HEK293T (cell line): ENCODE data around the gene PLRG1.

Experiments
- BHLHE40 ChIP-seq: fragments of 450-650 bp; IDR thresholded peaks from 2 replicates; pipeline ENCODE4 v1.6.1; 2016; ENCODE audit warnings: mild to moderate bottlenecking, moderate library complexity, borderline replicate concordance
- CTBP1 ChIP-seq: fragments of 450-650 bp; IDR thresholded peaks from 2 replicates; pipeline ENCODE4 v1.6.1; 2016; ENCODE audit warnings: borderline replicate concordance
- ZNF384 ChIP-seq: fragments of 450-650 bp; IDR thresholded peaks from 2 replicates; pipeline ENCODE4 v1.6.1; 2016

DNA sequence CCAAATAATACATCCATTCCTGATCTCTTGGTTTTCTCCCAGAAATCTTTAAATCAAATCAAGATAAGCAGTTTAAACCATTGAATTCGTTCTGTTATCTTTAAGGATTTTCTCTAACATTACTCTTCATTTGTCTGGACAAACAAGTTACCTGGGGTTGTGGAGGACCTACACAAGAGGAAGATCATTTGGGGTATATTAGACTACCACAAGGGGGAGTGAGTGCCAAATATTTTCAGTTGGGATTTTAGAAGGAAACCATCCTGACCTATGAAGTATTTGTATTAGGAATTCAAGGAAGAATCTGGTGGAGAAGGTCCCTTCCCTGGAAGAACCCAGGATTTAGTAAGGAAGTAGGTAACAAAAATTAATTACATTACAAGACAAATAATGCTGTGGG, 46.6 kb downstream of the PLRG1 start:
- TF ChIP-seq CTBP1, result no peak
- no peak for TF ChIP-seq BHLHE40
- no peak for TF ChIP-seq ZNF384
